NCI-H524 (cell line): Measurements from ENCODE around the gene IQCK.

Source experiments
- DNase-seq, 2 experiments: peaks; one replicate each; lab custom pipeline; 2025; lab: John Stamatoyannopoulos, UW

Gene IQCK

DNA sequence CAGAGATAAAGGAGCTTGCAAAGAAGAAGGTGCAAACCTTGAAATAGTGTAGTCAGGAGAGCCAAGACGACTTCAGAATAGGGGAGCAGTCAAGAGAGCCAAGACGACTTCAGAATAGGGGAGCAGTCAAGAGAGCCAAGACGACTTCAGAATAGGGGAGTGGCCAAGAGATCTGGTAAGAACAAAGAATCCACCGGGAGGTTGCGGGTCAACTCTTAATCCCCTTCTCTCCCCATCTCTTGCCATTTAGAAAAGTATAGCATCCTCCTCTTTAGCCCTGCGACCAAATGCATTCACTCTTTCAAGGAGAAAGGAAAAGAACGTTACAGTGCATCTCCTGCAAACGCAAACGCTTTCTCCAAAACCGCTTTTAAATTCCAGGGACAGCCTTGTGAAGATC lies 757 bp upstream of the IQCK start:
- peak in 1 of 2 experiments; percentile 35 for DNase-seq

DNA sequence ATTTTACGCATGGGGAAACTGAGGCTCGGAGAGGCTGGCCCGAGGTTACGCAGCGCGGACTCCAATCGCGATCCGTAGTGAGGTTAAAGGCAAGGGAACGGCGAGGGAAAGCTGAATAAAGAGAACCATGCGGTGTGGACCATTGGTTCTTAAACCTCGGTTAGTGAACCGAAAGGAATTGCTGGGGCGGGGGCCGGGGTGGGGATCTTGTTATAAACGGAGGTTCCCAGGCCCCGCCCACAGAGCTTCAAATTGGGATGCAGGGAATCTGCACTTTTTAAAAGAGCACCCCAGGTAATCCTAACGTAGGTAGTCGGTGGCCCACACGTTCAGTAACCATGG lies 524 bp downstream of the IQCK start:
- peak in 1 of 2 experiments; percentile 32 for DNase-seq

DNA sequence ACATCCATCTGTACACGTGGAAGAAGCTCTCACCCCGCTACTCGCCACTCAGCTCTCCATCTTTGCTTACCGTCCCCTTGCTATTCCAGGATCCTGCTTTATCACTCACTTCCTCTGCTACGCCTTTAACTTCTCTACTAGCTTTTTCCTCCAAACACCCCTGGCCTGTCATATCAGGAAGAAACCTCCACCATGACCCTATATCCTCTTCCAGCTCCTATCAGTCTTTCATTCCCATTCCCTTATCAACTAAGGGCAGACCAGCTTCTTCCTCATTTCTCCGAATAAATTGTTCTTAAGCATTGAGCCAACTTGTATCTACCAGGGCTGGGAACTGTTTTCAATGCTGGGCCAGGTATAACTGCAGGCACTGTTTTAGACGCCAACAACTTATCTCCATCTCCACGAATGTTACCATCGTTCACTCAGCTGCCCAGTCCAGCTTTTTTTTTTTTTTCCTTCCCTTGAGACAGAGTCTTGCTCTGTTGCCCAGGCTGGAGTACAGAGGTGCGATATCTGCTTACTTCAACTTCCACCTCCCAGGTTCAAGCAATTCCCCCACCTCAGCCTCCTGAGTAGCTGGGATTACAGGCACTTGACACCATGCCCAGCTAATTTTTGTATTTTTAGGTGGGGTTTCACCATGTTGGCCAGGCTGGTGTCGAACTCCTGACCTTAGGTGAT lies 4.3 kb downstream of the IQCK start:
- no peak for DNase-seq

DNA sequence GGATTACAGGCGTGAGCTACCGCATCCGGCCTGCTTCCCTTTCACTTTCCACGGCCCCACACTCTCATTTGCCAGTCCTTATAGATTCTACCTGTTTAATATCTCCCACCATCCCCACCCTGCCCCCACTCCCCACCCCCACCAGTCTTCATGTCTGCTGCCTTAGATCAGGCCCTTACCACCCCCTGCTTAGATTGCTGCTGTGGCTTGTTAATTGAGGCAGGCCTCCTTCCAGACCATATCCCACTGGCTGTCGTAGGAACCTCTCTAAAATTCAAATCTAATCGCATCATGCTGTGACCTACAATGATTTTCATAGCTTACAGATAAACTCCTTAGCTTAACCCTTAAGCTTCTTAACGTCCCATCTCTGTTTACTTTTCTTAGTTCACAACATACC lies 4.9 kb downstream of the IQCK start:
- DNase-seq = no peak

DNA sequence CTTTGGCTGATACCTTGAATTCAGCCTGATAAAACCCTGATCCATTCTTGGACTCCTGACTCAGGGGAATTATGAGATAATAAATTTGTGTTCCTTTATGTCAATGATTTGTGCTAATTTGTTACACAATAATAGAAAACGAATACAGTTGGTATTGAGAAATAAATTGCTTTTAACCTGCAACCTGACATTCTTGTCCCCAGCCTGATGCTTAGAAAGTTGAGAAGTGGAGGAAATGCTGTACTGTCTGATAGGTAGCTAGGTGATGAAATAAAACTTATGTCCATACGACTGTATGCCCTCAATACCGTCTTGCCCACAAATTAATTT lies 10.5 kb downstream of the IQCK start:
- DNase-seq = no peak

DNA sequence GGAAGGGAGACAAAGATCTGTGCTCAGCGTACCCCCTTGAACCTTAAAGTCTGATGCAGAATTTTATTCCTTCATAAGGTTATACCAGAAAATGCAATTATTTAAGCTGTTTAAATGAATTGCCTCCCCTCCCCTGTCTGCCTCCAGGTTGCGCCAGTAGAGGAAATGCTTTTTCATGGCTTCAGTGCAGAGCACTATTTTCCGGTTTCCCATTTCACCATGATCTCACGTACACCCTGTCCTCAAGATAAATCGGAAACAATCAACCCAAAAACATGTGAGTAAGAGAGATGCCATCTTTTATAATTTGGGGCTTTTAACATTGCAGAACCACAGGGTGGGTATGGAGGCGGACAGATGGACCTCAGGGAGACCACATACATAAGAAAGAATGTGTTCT lies 15.5 kb downstream of the IQCK start:
- DNase-seq = no peak

DNA sequence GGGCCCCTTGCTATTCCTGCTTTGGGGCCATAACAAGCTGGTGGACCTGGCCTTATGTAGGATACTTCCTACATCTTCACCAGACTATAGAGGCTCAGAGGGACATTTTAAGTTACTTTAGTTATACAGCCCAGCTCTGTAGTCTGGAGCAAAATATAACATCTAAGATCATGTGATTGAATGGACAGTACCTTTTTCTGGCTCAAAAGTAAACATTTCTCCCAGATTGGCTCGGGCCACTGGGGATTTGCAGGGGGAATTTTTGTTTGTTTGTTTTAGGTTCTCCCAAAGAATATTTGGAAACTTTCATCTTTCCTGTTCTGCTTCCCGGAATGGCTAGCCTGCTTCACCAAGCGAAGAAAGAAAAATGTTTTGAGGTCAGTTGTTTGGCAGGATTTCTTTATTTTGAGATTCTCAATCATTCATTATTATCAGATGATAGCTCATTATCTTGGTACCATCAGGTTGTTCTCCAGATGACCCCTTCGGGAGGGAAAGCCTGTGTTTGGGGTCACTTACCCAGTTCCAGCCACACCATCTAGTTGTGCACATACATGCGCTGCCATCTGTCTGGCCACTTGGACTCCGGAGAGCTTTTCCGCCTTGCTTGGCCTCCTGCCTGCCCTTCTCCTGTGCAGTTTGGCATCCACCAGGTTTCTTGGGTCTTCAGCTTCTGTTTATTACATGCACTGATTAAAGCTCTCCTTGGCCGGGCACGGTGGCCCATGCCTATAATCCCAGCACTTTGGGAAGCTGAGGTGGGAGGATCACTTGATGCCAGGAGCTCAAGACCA lies 17.2 kb downstream of the IQCK start:
- DNase-seq = no peak

GRCh38 chr16:19737306-19738038 lies 19.4 kb downstream of the IQCK start:
- no peak for DNase-seq

- DNase-seq = no peak
Observed at GRCh38 chr16:19741354-19741753, 23.3 kb downstream of the IQCK start.

GRCh38 chr16:19743816-19744159 lies 25.7 kb downstream of the IQCK start:
- DNase-seq = no peak

DNA sequence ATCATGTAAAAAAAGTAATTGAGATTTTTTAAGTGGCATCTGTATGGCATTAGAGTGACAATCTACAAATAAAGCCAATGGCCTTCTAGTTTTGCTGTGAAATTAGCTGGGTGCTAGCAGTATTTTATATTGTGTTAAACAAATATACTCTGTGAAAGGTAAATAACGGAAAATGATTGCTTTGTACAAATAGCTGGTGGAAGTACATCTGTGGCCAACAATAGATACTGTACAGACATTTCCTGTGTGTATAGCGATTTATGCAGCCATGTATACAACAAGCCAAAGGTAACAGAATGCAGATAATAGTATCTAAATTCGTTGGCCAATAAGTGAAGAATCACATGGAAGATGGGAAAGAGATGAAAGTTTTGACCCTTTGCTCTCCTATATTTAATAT lies 26.6 kb downstream of the IQCK start:
- DNase-seq = no peak

DNA sequence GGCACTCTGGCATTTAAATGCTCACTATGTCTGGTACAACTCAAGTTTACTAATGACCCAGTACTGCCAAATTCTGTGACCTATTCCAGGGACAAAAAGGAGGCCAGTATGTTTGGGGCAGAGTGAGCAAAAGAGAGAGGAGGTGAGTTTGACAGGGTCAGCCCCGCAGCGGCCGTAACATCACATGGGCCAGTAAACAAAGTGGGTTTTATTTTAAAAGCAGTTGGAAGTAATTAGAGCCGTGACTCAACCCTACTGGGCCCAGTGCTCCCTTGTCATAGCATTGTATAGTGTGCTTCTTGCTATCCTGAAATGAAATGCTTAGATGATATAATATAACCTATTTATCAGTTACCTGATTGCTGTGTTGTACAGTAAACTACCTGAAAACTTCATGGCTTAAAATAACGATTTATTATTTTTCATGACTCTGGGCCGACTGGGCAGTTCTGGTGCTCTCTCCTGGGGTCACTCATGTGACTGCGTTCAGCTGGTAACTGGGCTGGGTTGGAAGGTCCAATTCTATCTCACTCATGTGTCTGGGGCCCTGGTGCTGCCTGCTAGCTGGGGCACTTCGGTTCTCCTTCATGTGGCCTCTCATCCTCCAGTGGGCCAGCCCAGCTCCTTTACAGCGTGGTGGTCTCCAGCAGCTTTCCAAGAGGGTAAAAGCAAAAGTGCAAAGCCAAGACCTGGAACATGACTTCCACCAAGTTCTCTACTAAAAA lies 27.4 kb downstream of the IQCK start:
- no peak for DNase-seq

- DNase-seq = peak in 1 of 2 experiments; percentile 27
Observed at GRCh38 chr16:19746561-19746960, 28.5 kb downstream of the IQCK start.

GRCh38 chr16:19748389-19749168 lies 30.5 kb downstream of the IQCK start:
- peak; percentile 74 to 96 for DNase-seq

GRCh38 chr16:19749571-19750080 lies 31.6 kb downstream of the IQCK start:
- DNase-seq = no peak

GRCh38 chr16:19751478-19752385 lies 33.7 kb downstream of the IQCK start:
- DNase-seq = no peak

DNA sequence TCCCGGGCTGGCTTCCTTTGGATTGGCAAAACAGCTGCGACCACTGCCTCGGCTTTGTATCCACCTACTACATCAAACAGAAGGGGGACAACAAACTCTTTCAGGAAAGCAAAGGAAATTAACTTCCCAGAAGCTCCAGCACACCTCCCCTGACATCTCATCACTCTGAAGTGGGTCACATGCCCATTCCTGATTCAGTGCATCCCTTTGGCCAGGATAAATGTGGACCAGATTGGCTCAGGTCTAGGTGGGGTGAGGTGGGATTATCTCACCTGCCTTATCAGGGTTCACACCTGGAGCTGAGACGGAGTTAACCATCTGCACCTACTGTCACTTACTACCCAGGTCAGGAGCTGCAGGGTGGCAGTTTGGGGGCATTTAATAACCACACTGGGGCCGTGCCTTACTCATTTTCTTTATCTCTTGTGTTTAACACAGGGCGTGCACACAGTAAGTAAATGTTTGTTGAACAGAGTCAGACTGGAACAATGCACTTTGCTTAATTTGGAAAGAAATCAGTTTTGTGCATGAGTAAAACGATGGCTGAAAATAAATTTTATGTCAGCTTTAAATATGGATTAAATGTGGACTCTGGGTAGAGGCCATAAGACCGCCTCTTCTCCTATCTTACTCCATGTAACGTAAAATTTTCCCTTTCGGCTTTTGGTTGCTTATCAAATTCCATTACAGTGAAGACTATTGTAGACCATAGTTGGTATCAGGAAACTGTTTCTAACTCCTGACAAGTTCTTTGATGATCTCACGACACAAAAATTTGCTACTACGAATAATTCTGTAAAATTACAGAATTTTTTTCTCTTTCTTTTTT lies 36.0 kb downstream of the IQCK start:
- DNase-seq = no peak

DNA sequence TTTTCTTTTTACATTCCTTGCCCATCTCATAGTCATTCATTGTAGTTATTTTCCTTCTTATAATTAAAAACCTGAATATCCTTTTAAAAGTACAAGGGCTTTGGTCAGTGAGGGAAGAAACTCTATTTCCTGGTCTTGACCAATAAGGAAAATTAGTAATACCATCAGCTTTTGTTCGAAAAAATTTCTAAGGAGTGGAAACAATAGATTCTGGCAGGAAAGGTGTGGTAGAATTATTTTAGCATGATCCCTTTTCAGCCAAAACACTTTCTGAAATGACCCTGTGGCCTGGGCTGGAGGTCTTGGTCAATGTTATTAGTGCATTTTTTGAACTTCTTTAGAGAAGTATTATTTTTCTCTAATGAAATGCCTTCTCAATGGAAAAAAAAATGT lies 36.6 kb downstream of the IQCK start:
- DNase-seq = no peak

GRCh38 chr16:19755268-19755667 lies 37.2 kb downstream of the IQCK start:
- DNase-seq = peak in 1 of 2 experiments; percentile 7

GRCh38 chr16:19757026-19757425 lies 39.0 kb downstream of the IQCK start:
- DNase-seq = no peak
